ENCODE data around the gene UBE2U. TPM values are rescaled to one million over a fixed set of nuclear protein-coding genes. Genes with fewer than 3 reads are reported as not detected.
A peak's percentile ranks its signal among the peaks of the same experiment; 100 is the strongest.

The UBE2U gene
- total and polyA plus RNA-seq, 12 donors: 1.2 to 3.6 (median 2.7) TPM; not detected in 6

GRCh38 chr1:64167176-64167575, 36.2 kb upstream of the UBE2U start:
- Histone ChIP-seq H3K4me3 (no peak overlapping the region), H3K9me3 (no peaks in the 10 kb centered on the region), H3K27ac (no peak overlapping the region), H3K27me3 (no peaks in the 10 kb centered on the region), H3K4me1 (peaks cover 0 to 26% (median 6%) of the 10 kb centered on the region in 9 donors), H3K36me3 (no peaks in the 10 kb centered on the region)
- WGBS, 2 donors: 59 to 73% methylated on average over 2 of the region's 2 CpGs
- DNase-seq (no peak), ATAC-seq (no peak)
- no peak for TF ChIP-seq CTCF (IDR thresholded peaks at IDR 0.05)
- intact Hi-C loops (cut with DNase I): no loop called here

GRCh38 chr1:64171246-64171645, 32.2 kb upstream of the UBE2U start:
- H3K27me3 ChIP-seq: no peaks in the 10 kb centered on the region
- DNase-seq (no peak), ATAC-seq (no peak)
- H3K4me1 ChIP-seq: peaks cover 0 to 30% (median 6%) of the 10 kb centered on the region in 9 donors
- peak overlapping the region in 1 of 10 donors; percentile 51 for H3K27ac ChIP-seq
- no peak for TF ChIP-seq CTCF (IDR thresholded peaks at IDR 0.05)
- H3K4me3 ChIP-seq: no peak overlapping the region
- WGBS, 2 donors: 82 to 100% methylated on average over 1 of the region's 1 CpG
- no peaks in the 10 kb centered on the region for H3K36me3 ChIP-seq
- intact Hi-C loops (cut with DNase I): no loop called here
- no peaks in the 10 kb centered on the region for H3K9me3 ChIP-seq

GRCh38 chr1:64171797-64172281, 31.6 kb upstream of the UBE2U start:
- intact Hi-C loops (cut with DNase I): no loop called here
- no peak overlapping the region for H3K4me3 ChIP-seq
- DNase-seq (no peak), ATAC-seq (no peak)
- no peak for TF ChIP-seq CTCF (IDR thresholded peaks at IDR 0.05)
- no peaks in the 10 kb centered on the region for H3K9me3 ChIP-seq
- H3K27ac ChIP-seq: peak overlapping the region in 2 of 10 donors; percentile 18 to 51
- no peaks in the 10 kb centered on the region for H3K27me3 ChIP-seq
- peaks cover 0 to 30% (median 6%) of the 10 kb centered on the region in 9 donors for H3K4me1 ChIP-seq
- 55 to 69% methylated on average over 3 of the region's 3 CpGs for WGBS, 2 donors
- H3K36me3 ChIP-seq: peaks cover 0 to 2% (median 0%) of the 10 kb centered on the region in 9 donors

- Histone ChIP-seq H3K4me1 (peaks cover 0 to 30% (median 6%) of the 10 kb centered on the region in 9 donors), H3K27ac (peak overlapping the region in 1 of 10 donors; percentile 51), H3K4me3 (no peak overlapping the region), H3K9me3 (no peaks in the 10 kb centered on the region), H3K36me3 (peaks cover 0 to 7% (median 0%) of the 10 kb centered on the region in 9 donors), H3K27me3 (no peaks in the 10 kb centered on the region)
- 47 to 57% methylated on average over 3 of the region's 3 CpGs for WGBS, 2 donors
- no peak for ATAC-seq
- DNase-seq: no peak
- TF ChIP-seq CTCF (IDR thresholded peaks at IDR 0.05): no peak
- intact Hi-C loops (cut with DNase I): no loop called here
These were observed 30.9 kb upstream of the UBE2U start for GRCh38 chr1:64172458-64172983.

Data from heart right ventricle (tissue), 16 donors.